GM21529 (cell line): ENCODE data around the gene EXD3.
"Not testable (repeated sequence)": the region's sequence is repeated elsewhere in the genome, so short reads cannot be mapped to it uniquely, and the experiment has no call there.

Experiments
- ATAC-seq: cut with Tn5 transposase; IDR thresholded peaks from one replicate; pipeline ENCODE4 v1.9.1; 2021; ENCODE audit not compliant: unreplicated experiment

The EXD3 gene

GRCh38 chr9:137422604-137423513, at the start of gene EXD3, which contains the start of gene NOXA1:
Gene EXD3 (minus strand): TSS chr9:137423162. CDS start chr9:137395357, 27,805 bp downstream.
Gene NOXA1 (plus strand): TSS chr9:137423393. CDS start chr9:137423530, 137 bp downstream.
- ATAC-seq = peak; percentile 69

GRCh38 chr9:137470785-137471184, 47.8 kb upstream of the EXD3 start:
- no peak for ATAC-seq

GRCh38 chr9:137467896-137468295, 44.9 kb upstream of the EXD3 start:
- no peak for ATAC-seq

GRCh38 chr9:137467161-137467581, 44.2 kb upstream of the EXD3 start:
- ATAC-seq = no peak

- ATAC-seq = not testable (repeated sequence)
Observed at GRCh38 chr9:137466389-137467085, 43.6 kb upstream of the EXD3 start.

- ATAC-seq = no peak
Observed at GRCh38 chr9:137465720-137466388, 42.9 kb upstream of the EXD3 start.

- no peak for ATAC-seq
Observed at GRCh38 chr9:137465000-137465719, 42.2 kb upstream of the EXD3 start.

- ATAC-seq = no peak
Observed at GRCh38 chr9:137464291-137464999, 41.5 kb upstream of the EXD3 start.

- ATAC-seq = no peak
Observed at GRCh38 chr9:137463931-137464290, 40.9 kb upstream of the EXD3 start.

- ATAC-seq = no peak
Observed at GRCh38 chr9:137462986-137463930, 40.3 kb upstream of the EXD3 start.

GRCh38 chr9:137462396-137462985, 39.5 kb upstream of the EXD3 start:
- ATAC-seq = no peak

GRCh38 chr9:137461663-137462395, 38.9 kb upstream of the EXD3 start:
- ATAC-seq = no peak

GRCh38 chr9:137461316-137461662, 38.3 kb upstream of the EXD3 start:
- no peak for ATAC-seq

GRCh38 chr9:137460363-137461315, 37.7 kb upstream of the EXD3 start:
- ATAC-seq = no peak

- ATAC-seq = no peak
Observed at GRCh38 chr9:137459601-137460362, 36.8 kb upstream of the EXD3 start.

GRCh38 chr9:137459152-137459600, 36.2 kb upstream of the EXD3 start, which contains the start of gene NSMF:
Gene NSMF (minus strand): TSS chr9:137459334. CDS start chr9:137459102, 232 bp downstream.
- ATAC-seq = peak; percentile 61
